ENCODE measurements around the gene NOL4L.

DNA sequence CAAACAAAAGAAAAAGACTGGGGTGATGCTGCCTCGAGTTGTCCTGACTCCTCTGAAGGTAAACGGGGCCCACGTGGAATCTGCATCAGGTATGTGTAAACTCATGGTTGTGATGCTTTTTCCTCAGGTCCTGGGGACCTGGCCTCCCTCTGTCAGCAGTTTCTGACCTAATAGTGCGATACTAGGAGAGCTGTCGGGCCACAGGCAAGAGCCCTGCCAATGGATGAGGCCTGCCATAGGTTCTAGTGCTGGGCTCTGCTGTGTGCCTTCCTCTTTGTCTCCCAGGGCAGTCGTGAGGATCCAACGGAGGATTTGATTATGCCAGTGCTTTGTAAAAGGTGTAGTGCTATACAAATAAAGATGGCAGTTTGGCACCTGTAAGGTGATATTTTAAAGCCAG lies 155.8 kb downstream of the NOL4L start:
- TF ChIP-seq, protein P1, sequence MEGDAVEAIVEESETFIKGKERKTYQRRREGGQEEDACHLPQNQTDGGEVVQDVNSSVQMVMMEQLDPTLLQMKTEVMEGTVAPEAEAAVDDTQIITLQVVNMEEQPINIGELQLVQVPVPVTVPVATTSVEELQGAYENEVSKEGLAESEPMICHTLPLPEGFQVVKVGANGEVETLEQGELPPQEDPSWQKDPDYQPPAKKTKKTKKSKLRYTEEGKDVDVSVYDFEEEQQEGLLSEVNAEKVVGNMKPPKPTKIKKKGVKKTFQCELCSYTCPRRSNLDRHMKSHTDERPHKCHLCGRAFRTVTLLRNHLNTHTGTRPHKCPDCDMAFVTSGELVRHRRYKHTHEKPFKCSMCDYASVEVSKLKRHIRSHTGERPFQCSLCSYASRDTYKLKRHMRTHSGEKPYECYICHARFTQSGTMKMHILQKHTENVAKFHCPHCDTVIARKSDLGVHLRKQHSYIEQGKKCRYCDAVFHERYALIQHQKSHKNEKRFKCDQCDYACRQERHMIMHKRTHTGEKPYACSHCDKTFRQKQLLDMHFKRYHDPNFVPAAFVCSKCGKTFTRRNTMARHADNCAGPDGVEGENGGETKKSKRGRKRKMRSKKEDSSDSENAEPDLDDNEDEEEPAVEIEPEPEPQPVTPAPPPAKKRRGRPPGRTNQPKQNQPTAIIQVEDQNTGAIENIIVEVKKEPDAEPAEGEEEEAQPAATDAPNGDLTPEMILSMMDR (IDR thresholded peaks at IDR 0.05) = no peak
- no peak for TF ChIP-seq POLR2A (IDR thresholded peaks at IDR 0.05)

All from thyroid gland (tissue), 4 donors.